ENCODE results near the gene BABAM2. TPM values are rescaled to one million over a fixed set of nuclear protein-coding genes. Genes with fewer than 3 reads are reported as not detected.

The BABAM2 gene
- total RNA-seq, 2 experiments from 2014 or later, result 41.9 to 49.7 TPM

DNA sequence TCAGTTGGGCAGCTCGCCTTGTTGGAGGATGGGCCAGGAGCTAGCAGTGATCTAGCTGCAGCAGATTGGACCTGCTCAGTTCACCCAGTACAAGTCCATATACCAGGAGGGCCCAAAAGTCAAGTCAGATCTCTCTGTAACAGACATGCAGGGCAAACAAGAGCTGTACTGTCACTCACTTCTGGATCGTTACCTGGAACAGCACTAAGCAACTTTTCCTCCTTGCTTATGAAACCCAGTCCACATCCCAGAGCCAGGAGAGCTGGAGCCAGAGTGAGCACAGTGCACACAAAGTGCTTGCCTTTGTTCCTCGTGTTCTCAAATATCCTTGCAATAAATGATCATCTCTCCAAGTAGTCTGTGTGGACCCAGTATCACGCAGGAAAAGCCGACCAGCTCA lies 258.0 kb downstream of the BABAM2 start:
- H3K4me1 Mint-ChIP-seq, result no peaks in the 10 kb centered on the region
- POLR2A ChIA-PET, result no interaction called here
- peaks cover 12% of the 10 kb centered on the region for H3K9me3 Mint-ChIP-seq
- no peak overlapping the region for H3K4me3 Mint-ChIP-seq
- H3K27ac Mint-ChIP-seq, result no peak overlapping the region
- no peak for DNase-seq
- no peaks in the 10 kb centered on the region for H3K27me3 Mint-ChIP-seq
- CTCF ChIA-PET, result interaction anchor here (1.7 kb wide), 1 partner anchor 21 kb away, joined by 5 read pairs; no protein-coding TSS in a partner anchor
- peaks cover 8% of the 10 kb centered on the region for H3K36me3 Mint-ChIP-seq (ENCODE audit: low read depth)

DNA sequence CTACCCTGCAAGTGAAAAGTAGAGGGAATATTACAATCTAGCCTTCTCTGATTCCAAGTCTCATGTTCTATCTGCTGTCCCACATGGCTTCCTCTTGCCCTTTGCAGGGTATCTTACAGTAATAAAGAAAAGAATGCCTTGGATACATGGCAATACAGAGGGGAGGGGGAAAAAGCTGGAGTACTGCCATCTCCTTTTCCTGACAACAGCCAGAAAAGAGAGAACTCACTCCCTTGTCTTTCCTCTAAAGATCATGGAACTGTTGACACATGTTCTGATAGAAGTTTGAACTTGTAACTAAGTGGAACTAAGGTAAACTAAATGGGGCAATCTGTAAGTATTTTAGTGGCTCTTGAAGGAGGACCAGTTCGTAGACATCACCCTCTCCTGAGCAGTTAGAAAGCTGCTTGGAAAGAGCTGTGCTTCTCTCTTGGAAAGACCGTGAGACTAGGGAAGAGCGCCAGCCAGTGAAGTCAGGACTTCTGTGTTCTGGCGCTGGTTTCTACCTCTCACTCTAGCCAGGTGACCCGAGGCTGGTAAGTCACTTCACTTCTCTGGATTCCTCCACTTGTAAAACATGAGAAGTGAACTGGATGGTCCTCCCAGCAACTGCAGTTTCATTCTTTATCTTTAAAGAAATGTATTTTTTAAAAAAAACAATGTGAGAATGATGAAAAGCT lies 259.8 kb downstream of the BABAM2 start:
- Mint-ChIP-seq H3K4me3 (no peak overlapping the region), H3K36me3 (ENCODE audit: low read depth) (peaks cover 14% of the 10 kb centered on the region), H3K27me3 (no peaks in the 10 kb centered on the region), H3K4me1 (no peaks in the 10 kb centered on the region), H3K27ac (no peak overlapping the region), H3K9me3 (peaks cover 21% of the 10 kb centered on the region)
- CTCF ChIA-PET, result interaction anchor here (0.7 to 1.8 kb wide), 5 partner anchors 8 to 447 kb away, joined by 3 to 5 read pairs (median 3); no protein-coding TSS in a partner anchor
- no peak for DNase-seq
- POLR2A ChIA-PET, result no interaction called here

DNA sequence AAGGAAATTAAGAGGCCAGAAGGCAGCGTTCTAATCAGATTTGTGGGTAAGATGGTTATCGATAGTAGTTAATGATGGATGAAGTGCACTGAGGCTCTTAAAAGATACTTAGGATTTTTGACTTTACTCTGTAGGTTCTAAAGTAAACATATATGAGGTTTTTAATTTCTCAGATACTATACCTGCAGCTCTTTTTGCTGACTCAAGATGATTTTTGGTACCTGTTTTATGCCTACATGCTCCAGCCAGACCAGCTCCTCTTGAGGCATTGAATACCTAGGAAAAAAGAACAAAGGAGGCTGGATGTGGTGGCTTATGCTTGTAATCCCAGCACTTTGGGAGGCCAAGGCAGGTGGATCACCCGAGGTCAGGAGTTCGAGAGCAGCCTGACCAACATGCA lies 260.5 kb downstream of the BABAM2 start:
- peaks cover 27% of the 10 kb centered on the region for H3K9me3 Mint-ChIP-seq
- no peak overlapping the region for H3K4me3 Mint-ChIP-seq
- no peak overlapping the region for H3K27ac Mint-ChIP-seq
- ChIA-PET CTCF (interaction anchor here (0.7 kb wide), 1 partner anchor 447 kb away, joined by 3 read pairs; no protein-coding TSS in a partner anchor), POLR2A (no interaction called here)
- no peak for DNase-seq
- no peaks in the 10 kb centered on the region for H3K27me3 Mint-ChIP-seq
- H3K36me3 Mint-ChIP-seq (ENCODE audit: low read depth), result peaks cover 20% of the 10 kb centered on the region
- H3K4me1 Mint-ChIP-seq, result no peaks in the 10 kb centered on the region

DNA sequence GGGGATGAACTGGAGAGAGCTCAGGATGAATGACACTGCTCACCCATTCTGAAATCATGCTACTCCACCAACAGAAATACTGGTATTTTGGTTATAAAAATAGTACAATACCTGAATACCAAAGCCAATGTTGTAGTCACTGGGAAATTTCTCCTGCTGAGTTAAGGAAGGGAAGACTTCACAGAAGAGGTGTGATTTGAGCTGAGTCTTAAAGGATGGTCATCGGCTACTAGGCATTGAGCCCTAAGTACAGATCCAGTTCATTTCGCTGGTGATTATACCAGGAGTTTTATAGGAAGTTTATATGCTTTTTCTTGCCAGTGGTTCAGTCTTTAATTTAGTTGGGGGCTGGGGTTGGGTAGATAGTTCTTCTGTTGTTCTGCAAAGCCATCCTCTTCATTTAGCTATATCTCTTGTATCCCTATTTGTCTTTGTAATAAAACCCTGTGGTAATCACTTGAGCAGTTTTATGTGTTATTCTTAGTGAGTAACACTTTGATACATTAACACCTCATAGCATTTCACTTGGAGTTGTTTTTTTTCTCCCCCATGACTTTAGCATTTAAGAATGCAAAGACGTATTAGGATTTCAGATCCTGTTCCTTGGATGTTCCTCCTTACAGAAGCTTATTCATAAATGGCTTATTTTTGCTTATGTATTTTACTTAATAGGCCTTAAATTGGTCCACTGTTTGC lies 262.2 kb downstream of the BABAM2 start:
- Mint-ChIP-seq H3K36me3 (ENCODE audit: low read depth) (peaks cover 23% of the 10 kb centered on the region), H3K4me3 (no peak overlapping the region), H3K27ac (no peak overlapping the region), H3K4me1 (no peaks in the 10 kb centered on the region), H3K9me3 (peaks cover 33% of the 10 kb centered on the region), H3K27me3 (no peaks in the 10 kb centered on the region)
- ChIA-PET CTCF (interaction anchor here (1.2 to 1.8 kb wide), 4 partner anchors 15 to 385 kb away, joined by 3 to 5 read pairs (median 3); no protein-coding TSS in a partner anchor), POLR2A (no interaction called here)
- no peak for DNase-seq

DNA sequence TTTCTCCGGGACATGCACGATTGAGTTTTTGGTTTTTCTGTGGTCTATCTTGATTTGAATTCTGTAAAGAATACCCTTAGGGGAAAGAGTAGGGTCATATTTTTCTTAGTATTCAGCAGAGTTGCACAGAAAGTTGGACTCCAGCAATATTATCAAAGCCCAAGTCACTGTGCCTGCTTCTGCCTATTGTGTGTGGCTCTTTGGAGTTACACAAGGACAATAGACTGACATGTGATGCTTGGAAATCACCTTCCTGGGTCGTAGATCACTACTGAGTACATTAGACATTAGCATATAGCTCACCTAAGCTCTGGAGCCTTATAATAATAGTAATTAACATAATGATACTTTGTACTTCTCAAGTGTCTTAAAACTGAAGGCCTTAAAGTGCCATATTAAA lies 263.3 kb downstream of the BABAM2 start:
- ChIA-PET POLR2A (no interaction called here), CTCF (interaction anchor here (1.2 to 1.8 kb wide), 2 partner anchors 16 to 38 kb away, joined by 3 to 5 read pairs; no protein-coding TSS in a partner anchor)
- H3K4me3 Mint-ChIP-seq, result no peak overlapping the region
- DNase-seq, result no peak
- H3K27me3 Mint-ChIP-seq, result no peaks in the 10 kb centered on the region
- H3K4me1 Mint-ChIP-seq, result no peaks in the 10 kb centered on the region
- peaks cover 30% of the 10 kb centered on the region for H3K9me3 Mint-ChIP-seq
- no peak overlapping the region for H3K27ac Mint-ChIP-seq
- peaks cover 24% of the 10 kb centered on the region for H3K36me3 Mint-ChIP-seq (ENCODE audit: low read depth)

DNA sequence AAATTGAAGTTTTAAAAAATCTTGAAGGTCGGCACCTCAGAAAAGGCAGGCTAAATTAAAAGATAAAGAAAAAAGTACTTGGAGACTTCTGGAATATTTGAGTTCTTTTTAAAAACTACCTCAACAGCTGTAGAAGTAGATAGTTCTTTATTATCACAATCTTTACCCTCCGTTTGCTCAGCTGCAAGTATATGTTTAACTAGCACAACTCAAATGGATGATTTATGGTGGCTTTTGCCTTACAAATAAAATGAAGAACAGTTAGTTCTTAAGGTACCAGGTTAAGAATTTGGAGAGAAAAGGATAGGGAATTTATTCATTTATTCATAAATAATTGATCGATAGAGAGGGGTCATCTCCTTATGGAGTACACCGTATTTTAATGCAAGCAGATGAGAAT lies 264.6 kb downstream of the BABAM2 start:
- POLR2A ChIA-PET, result no interaction called here
- H3K27ac Mint-ChIP-seq, result no peak overlapping the region

DNA sequence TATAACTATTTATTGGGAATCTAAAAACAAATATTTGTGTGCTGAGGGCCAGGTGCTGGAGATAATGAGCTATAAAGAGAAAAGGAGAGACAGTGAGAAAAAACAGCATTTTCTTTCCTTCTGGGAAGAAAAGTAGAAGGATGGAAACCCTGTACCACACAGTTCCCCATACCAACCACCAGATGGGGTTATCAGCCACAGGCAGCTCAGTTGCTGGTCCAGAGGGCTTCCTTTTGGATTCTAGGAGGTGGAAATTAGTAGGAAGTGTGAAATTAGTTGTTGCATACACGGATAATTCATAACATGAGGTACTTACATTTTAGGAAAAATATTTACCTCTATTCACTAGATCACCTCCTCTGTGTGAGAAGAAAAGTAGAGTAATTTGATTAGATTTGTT lies 265.1 kb downstream of the BABAM2 start:
- peaks cover 23% of the 10 kb centered on the region for H3K9me3 Mint-ChIP-seq
- H3K27me3 Mint-ChIP-seq, result no peaks in the 10 kb centered on the region
- no peaks in the 10 kb centered on the region for H3K4me1 Mint-ChIP-seq
- no peak overlapping the region for H3K27ac Mint-ChIP-seq
- peaks cover 18% of the 10 kb centered on the region for H3K36me3 Mint-ChIP-seq (ENCODE audit: low read depth)
- CTCF ChIA-PET, result interaction anchor here (0.6 kb wide), 1 partner anchor 105 kb away, joined by 3 read pairs; no protein-coding TSS in a partner anchor
- POLR2A ChIA-PET, result no interaction called here
- no peak for DNase-seq
- no peak overlapping the region for H3K4me3 Mint-ChIP-seq

More for the DNA sequence above, 264.6 kb downstream of the BABAM2 start:
- no peaks in the 10 kb centered on the region for H3K4me1 Mint-ChIP-seq
- no peak for DNase-seq
- peaks cover 20% of the 10 kb centered on the region for H3K36me3 Mint-ChIP-seq (ENCODE audit: low read depth)
- no peak overlapping the region for H3K4me3 Mint-ChIP-seq
- H3K9me3 Mint-ChIP-seq, result peaks cover 26% of the 10 kb centered on the region
- H3K27me3 Mint-ChIP-seq, result no peaks in the 10 kb centered on the region
- CTCF ChIA-PET, result interaction anchor here (0.6 kb wide), 1 partner anchor 105 kb away, joined by 3 read pairs; no protein-coding TSS in a partner anchor

DNA sequence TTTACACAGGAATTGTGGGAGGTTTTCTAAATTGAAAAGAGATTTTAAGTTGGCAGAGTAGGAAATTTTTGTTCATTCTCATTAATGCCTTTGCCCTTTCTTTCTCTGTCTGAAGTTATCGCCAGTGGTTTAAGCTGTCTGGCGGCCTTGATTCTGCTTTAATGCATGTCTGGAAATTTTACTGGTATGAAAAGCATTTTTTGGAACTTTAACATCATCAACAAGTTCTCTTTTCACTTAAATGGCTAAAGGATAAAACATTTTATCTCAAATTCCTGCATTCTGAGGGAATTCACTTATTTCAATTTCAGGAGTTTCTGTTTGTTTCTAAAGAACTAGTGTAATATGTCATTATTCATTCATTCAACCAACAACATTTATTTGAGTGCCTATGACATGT lies 268.3 kb downstream of the BABAM2 start:
- no peaks in the 10 kb centered on the region for H3K27me3 Mint-ChIP-seq
- POLR2A ChIA-PET, result no interaction called here
- CTCF ChIA-PET, result interaction anchor here (1.6 kb wide), 1 partner anchor 9 kb away, joined by 5 read pairs; no protein-coding TSS in a partner anchor
- H3K4me3 Mint-ChIP-seq, result no peak overlapping the region
- H3K36me3 Mint-ChIP-seq (ENCODE audit: low read depth), result peaks cover 18% of the 10 kb centered on the region
- no peaks in the 10 kb centered on the region for H3K4me1 Mint-ChIP-seq
- H3K9me3 Mint-ChIP-seq, result peaks cover 23% of the 10 kb centered on the region
- H3K27ac Mint-ChIP-seq, result no peak overlapping the region
- DNase-seq, result no peak

DNA sequence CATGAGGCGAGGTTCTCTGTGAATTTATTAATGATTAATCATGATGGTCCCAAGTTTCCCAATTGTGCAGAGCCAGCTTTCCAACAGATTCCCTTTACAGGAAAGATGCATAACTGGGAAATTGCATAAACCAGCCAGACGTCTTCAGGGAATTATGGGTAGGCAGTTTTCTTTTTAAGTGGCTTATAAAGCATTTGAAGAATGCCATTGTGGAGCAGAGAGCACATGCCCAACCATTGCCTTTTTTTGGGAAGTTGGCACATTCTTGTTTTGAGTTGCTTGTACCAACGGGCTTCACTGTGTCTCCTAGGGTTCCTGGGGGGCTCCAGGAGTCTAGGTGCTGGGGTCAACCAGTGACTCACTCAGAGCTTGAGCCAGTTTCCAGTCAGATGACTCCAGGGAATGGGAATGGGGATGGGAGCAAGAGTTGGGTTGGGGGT lies 270.5 kb downstream of the BABAM2 start:
- CTCF ChIA-PET, result no interaction called here
- Mint-ChIP-seq H3K27me3 (no peaks in the 10 kb centered on the region), H3K9me3 (peaks cover 8% of the 10 kb centered on the region), H3K36me3 (ENCODE audit: low read depth) (peaks cover 7% of the 10 kb centered on the region), H3K4me3 (no peak overlapping the region), H3K27ac (no peak overlapping the region), H3K4me1 (no peaks in the 10 kb centered on the region)
- DNase-seq, result no peak
- POLR2A ChIA-PET, result no interaction called here

DNA sequence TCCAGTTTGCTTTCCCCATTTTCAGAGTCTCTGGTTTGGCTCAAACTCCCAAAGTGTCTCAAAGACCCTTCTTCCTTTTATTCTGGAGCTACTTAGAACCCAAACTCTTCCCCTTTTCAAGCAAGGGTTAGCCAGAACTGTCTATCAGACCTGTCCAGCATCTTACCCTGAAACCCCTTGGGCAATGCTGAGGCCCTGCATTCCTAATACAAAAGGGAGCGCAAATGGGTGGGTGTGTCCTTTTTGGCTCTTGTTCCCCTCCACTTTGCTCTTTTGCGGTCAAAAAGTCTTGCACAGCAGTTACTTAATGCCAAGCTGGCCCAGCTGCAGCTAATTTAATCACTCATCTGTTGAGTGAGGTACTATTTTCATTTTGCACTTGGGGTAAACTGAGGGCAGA lies 270.9 kb downstream of the BABAM2 start:
- Mint-ChIP-seq H3K27me3 (no peaks in the 10 kb centered on the region), H3K36me3 (ENCODE audit: low read depth) (peaks cover 6% of the 10 kb centered on the region), H3K4me3 (no peak overlapping the region), H3K9me3 (peaks cover 6% of the 10 kb centered on the region), H3K4me1 (no peaks in the 10 kb centered on the region), H3K27ac (no peak overlapping the region)
- no peak for DNase-seq
- CTCF ChIA-PET, result interaction anchor here (0.7 kb wide), 1 partner anchor 306 kb away, joined by 4 read pairs; no protein-coding TSS in a partner anchor
- POLR2A ChIA-PET, result interaction anchor here (0.7 kb wide), 1 partner anchor 167 kb away, joined by 3 read pairs; no protein-coding TSS in a partner anchor

DNA sequence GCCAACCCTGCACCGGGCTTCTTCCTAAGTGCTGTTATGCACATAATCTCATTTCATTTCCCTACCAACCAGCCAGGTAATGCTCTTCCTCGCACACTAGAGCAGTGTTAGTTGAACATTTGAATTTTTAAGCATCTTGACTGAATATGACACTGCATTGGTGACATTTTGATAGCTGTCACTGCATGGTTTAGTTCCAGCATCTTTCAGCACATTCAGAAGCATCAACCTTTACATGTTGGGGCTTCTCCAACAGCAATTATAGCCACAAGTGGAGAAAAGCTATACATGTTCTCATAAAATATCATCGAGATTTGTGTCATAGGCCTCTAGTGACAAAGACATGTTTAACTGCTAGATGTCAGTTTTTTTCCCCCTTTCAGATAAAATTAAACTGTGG lies 272.0 kb downstream of the BABAM2 start:
- Mint-ChIP-seq H3K36me3 (ENCODE audit: low read depth) (peaks cover 4% of the 10 kb centered on the region), H3K9me3 (peaks cover 2% of the 10 kb centered on the region), H3K27ac (no peak overlapping the region), H3K4me1 (no peaks in the 10 kb centered on the region), H3K4me3 (no peak overlapping the region), H3K27me3 (no peaks in the 10 kb centered on the region)
- no peak for DNase-seq
- ChIA-PET POLR2A (no interaction called here), CTCF (interaction anchor here (0.6 kb wide), 1 partner anchor 747 kb away, joined by 3 read pairs; no protein-coding TSS in a partner anchor)

DNA sequence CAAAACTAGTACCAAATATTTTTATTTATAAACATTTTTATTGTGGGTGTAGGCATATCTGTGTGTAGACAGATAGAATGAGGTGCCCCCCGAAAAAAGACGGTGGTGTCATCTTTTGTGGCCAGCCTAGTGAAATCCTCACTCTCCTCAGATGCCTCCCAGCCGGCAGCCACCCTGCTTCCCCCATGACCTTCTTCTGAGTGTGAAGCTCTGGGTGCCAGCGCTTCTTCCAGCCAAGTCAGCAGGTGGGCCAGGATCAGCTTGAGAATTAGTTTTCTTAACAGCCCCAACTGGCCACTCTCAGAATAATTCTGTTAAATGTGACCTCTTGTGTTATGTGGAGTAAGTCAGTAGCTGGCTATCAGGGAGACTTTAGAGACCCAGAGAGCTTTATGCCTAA lies 272.5 kb downstream of the BABAM2 start:
- no peak overlapping the region for H3K4me3 Mint-ChIP-seq
- peaks cover 2% of the 10 kb centered on the region for H3K9me3 Mint-ChIP-seq
- CTCF ChIA-PET, result interaction anchor here (0.6 kb wide), 1 partner anchor 748 kb away, joined by 3 read pairs; no protein-coding TSS in a partner anchor
- no peaks in the 10 kb centered on the region for H3K27me3 Mint-ChIP-seq
- H3K36me3 Mint-ChIP-seq (ENCODE audit: low read depth), result peaks cover 4% of the 10 kb centered on the region
- H3K27ac Mint-ChIP-seq, result no peak overlapping the region
- POLR2A ChIA-PET, result no interaction called here
- no peaks in the 10 kb centered on the region for H3K4me1 Mint-ChIP-seq
- no peak for DNase-seq

DNA sequence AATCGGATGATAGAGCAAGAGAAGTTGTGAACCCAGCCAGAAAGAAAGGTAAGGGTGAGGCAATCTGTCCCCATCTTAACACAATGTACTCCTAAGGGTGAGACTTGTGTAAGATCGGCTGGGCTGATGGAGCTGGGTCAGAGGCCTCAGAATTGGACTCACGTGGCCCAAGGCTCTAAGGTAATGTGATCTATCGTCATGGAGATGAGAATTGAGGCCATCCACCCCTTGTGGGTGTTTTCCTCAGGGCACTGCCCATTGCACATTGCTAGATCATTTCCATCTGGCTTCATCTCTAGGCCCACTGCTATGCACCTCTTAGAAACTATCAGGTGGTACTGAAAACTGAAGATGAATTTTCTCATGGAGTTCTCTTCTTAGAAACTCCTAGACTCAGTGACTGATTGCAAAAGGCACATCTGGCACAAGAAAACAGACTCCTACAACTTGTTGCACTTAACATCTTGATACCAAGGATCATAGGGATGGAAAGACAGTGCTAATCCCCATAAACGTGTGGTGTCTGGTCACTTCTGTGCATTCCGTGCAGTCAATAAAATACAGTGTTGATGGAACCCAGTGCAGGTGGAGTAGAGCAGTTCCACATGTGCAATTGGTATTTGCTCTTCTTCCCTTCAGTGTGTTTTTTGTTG lies 273.2 kb downstream of the BABAM2 start:
- POLR2A ChIA-PET, result no interaction called here
- Mint-ChIP-seq H3K4me1 (no peaks in the 10 kb centered on the region), H3K27me3 (no peaks in the 10 kb centered on the region), H3K27ac (no peak overlapping the region), H3K4me3 (no peak overlapping the region), H3K36me3 (ENCODE audit: low read depth) (peaks cover 2% of the 10 kb centered on the region), H3K9me3 (no peaks in the 10 kb centered on the region)
- DNase-seq, result no peak
- CTCF ChIA-PET, result interaction anchor here (0.6 kb wide), 1 partner anchor 107 kb away, joined by 3 read pairs; no protein-coding TSS in a partner anchor

Measured in activated CD4-positive, alpha-beta T cell treated with anti-CD3 and anti-CD28 coated beads, Interleukin-2, amount 10 ng/mL, durations not matched to agents 7 days and 5 days (primary cell).